Measurements from ENCODE around the gene AKAP17A. TPM values are rescaled to one million over a fixed set of nuclear protein-coding genes. Genes with fewer than 3 reads are reported as not detected.

The AKAP17A gene
- total RNA-seq, 2 donors from 2014 or later = 42.2 to 50.9 TPM

DNA sequence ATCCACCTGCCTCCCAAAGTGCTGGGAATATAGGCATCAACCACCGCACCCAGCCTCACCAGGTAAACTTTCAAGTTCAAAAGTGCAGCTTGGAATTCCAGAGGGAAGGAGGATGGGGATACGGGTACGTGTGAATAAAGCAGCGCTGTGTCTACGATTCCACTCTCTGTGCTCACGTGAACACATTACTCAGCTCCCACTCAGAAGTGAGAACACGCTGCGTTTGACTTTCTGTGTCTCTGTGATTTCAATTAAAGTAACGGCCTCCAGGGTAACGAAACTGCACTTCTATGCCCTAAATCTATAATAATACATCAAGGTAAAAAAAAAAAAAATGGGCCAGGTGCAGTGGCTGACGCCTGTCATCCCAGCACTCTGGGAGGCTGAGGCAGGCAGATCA, 15.1 kb downstream of the AKAP17A start:
- TF ChIP-seq, protein P1, sequence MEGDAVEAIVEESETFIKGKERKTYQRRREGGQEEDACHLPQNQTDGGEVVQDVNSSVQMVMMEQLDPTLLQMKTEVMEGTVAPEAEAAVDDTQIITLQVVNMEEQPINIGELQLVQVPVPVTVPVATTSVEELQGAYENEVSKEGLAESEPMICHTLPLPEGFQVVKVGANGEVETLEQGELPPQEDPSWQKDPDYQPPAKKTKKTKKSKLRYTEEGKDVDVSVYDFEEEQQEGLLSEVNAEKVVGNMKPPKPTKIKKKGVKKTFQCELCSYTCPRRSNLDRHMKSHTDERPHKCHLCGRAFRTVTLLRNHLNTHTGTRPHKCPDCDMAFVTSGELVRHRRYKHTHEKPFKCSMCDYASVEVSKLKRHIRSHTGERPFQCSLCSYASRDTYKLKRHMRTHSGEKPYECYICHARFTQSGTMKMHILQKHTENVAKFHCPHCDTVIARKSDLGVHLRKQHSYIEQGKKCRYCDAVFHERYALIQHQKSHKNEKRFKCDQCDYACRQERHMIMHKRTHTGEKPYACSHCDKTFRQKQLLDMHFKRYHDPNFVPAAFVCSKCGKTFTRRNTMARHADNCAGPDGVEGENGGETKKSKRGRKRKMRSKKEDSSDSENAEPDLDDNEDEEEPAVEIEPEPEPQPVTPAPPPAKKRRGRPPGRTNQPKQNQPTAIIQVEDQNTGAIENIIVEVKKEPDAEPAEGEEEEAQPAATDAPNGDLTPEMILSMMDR (conservative IDR thresholded peaks at IDR 0.05) = no peak
- WGBS, 2 experiments (ENCODE audit: insufficient coverage in 1 of 2, insufficient read length in 1 of 2) = 93 to 100% methylated on average over 7 to 11 of the region's 11 CpGs
- Histone ChIP-seq H3K9me3 (ENCODE audit: control insufficient read depth, low read length) (peaks cover 5% of the 10 kb centered on the region), H3K36me3 (ENCODE audit: control insufficient read depth, insufficient read depth, low read length) (peaks cover 24% of the 10 kb centered on the region), H3K27ac (ENCODE audit: low read depth, low read length) (no peak overlapping the region), H3K27me3 (ENCODE audit: control insufficient read depth, insufficient read depth, low read length, poor library complexity, severe bottlenecking) (no peaks in the 10 kb centered on the region), H3K4me1 (ENCODE audit: control insufficient read depth, insufficient read depth, low read length) (no peaks in the 10 kb centered on the region), H3K9ac (ENCODE audit: extremely low read depth, low read length, poor library complexity, severe bottlenecking) (no peak overlapping the region), H3K4me3 (ENCODE audit: low read length) (no peak overlapping the region)
- H3K4me3 Mint-ChIP-seq = no peak overlapping the region
- H3K4me1 Mint-ChIP-seq = no peaks in the 10 kb centered on the region
- H3K9me3 Mint-ChIP-seq = no peaks in the 10 kb centered on the region
- no peak for DNase-seq
- peaks cover 33% of the 10 kb centered on the region for H3K36me3 Mint-ChIP-seq (ENCODE audit: low read depth)
- no peaks in the 10 kb centered on the region for H3K27me3 Mint-ChIP-seq (ENCODE audit: insufficient read depth)
- no peak overlapping the region for H3K27ac Mint-ChIP-seq

DNA sequence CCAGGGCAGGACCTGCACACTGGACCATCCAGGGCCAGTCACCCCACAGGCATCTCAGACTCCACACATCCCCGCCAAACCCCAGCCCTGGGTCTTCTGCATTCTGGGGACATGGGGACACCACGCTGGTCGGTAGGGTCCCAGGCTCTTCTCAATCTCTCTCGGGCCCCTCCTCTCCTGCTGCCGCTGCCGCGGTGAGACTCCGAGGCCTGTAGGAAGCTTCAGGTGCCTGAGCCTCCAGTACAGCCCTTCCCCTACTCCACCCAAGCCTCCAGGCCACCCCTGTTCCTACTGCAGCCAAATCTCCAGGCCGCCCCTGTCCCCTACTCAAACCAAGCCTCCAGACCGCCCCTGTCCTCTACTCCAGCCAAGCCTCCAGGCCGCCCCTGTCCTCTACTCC, 17.9 kb downstream of the AKAP17A start:
- H3K27ac ChIP-seq (ENCODE audit: low read depth, low read length) = no peak overlapping the region
- no peaks in the 10 kb centered on the region for H3K27me3 ChIP-seq (ENCODE audit: control insufficient read depth, insufficient read depth, low read length, poor library complexity, severe bottlenecking)
- 90 to 100% methylated on average over 3 to 10 of the region's 11 CpGs for WGBS, 2 experiments (ENCODE audit: insufficient coverage in 1 of 2, insufficient read length in 1 of 2)
- no peaks in the 10 kb centered on the region for H3K4me1 ChIP-seq (ENCODE audit: control insufficient read depth, insufficient read depth, low read length)
- Mint-ChIP-seq H3K4me1 (no peaks in the 10 kb centered on the region), H3K4me3 (no peak overlapping the region), H3K9me3 (no peaks in the 10 kb centered on the region), H3K36me3 (ENCODE audit: low read depth) (peaks cover 5% of the 10 kb centered on the region), H3K27ac (no peak overlapping the region), H3K27me3 (ENCODE audit: insufficient read depth) (peaks cover 3% of the 10 kb centered on the region)
- H3K9ac ChIP-seq (ENCODE audit: extremely low read depth, low read length, poor library complexity, severe bottlenecking) = no peak overlapping the region
- no peak overlapping the region for H3K4me3 ChIP-seq (ENCODE audit: low read length)
- peaks cover 3% of the 10 kb centered on the region for H3K36me3 ChIP-seq (ENCODE audit: control insufficient read depth, insufficient read depth, low read length)
- DNase-seq = no peak
- TF ChIP-seq, protein P1 (conservative IDR thresholded peaks at IDR 0.05) = no peak
- no peaks in the 10 kb centered on the region for H3K9me3 ChIP-seq (ENCODE audit: control insufficient read depth, low read length)

DNA sequence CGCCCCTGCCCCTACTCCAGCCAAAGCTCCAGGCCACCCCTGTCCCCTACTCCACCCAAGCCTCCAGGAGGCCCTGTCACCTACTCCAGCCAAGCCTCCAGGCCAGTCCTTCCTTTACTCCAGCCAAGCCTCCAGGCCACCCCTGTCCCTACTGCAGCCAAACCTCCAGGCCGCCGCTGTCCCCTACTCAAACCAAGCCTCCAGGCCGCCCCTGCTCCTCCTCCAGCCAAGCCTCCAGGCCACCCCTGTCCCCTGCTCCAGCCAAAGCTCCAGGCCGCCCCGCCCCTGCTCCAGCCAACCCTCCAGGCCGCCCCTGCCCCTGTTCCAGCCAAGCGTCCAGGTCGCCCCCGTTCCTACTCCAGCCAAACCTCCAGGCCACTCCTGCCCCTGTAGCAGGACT, 18.4 kb downstream of the AKAP17A start:
- no peak overlapping the region for H3K9ac ChIP-seq (ENCODE audit: extremely low read depth, low read length, poor library complexity, severe bottlenecking)
- H3K27me3 ChIP-seq (ENCODE audit: control insufficient read depth, insufficient read depth, low read length, poor library complexity, severe bottlenecking) = no peaks in the 10 kb centered on the region
- H3K9me3 Mint-ChIP-seq = no peaks in the 10 kb centered on the region
- H3K4me1 Mint-ChIP-seq = no peaks in the 10 kb centered on the region
- no peak for DNase-seq
- TF ChIP-seq, protein P1 (conservative IDR thresholded peaks at IDR 0.05) = no peak
- WGBS, 2 experiments (ENCODE audit: insufficient coverage in 1 of 2, insufficient read length in 1 of 2) = 94 to 100% methylated on average over 1 to 10 of the region's 10 CpGs
- H3K36me3 Mint-ChIP-seq (ENCODE audit: low read depth) = peaks cover 2% of the 10 kb centered on the region
- H3K36me3 ChIP-seq (ENCODE audit: control insufficient read depth, insufficient read depth, low read length) = no peaks in the 10 kb centered on the region
- no peaks in the 10 kb centered on the region for H3K4me1 ChIP-seq (ENCODE audit: control insufficient read depth, insufficient read depth, low read length)
- peaks cover 3% of the 10 kb centered on the region for H3K27me3 Mint-ChIP-seq (ENCODE audit: insufficient read depth)
- no peak overlapping the region for H3K27ac ChIP-seq (ENCODE audit: low read depth, low read length)
- no peak overlapping the region for H3K27ac Mint-ChIP-seq
- no peak overlapping the region for H3K4me3 Mint-ChIP-seq
- no peaks in the 10 kb centered on the region for H3K9me3 ChIP-seq (ENCODE audit: control insufficient read depth, low read length)
- no peak overlapping the region for H3K4me3 ChIP-seq (ENCODE audit: low read length)

All from endodermal cell (in vitro differentiated cells).